Stomach smooth muscle (tissue), 2 donors: ENCODE data around the gene PDIA5.

Source experiments
- H3K27ac ChIP-seq: one replicate; pipeline ENCODE4 v1.7.0; 2013; ENCODE audit warnings: mild to moderate bottlenecking, low read length, inconsistent platforms
- H3K27me3 ChIP-seq, 2 donors: one replicate each; pipeline ENCODE4 v1.7.0; 2013; ENCODE audit warnings: low read length in 2 of 2; ENCODE audit not compliant: insufficient read depth in 2 of 2, control insufficient read depth in 1 of 2
- H3K36me3 ChIP-seq, 2 donors: one replicate each; pipeline ENCODE4 v1.7.0; 2013; ENCODE audit warnings: low read length in 2 of 2; ENCODE audit not compliant: control insufficient read depth in 2 of 2, insufficient read depth in 2 of 2
- H3K4me1 ChIP-seq: one replicate; pipeline ENCODE4 v1.7.0; 2013; ENCODE audit warnings: low read length; ENCODE audit not compliant: control insufficient read depth, insufficient read depth
- H3K4me3 ChIP-seq, 2 donors: one replicate each; pipeline ENCODE4 v1.7.0; 2013; ENCODE audit warnings: low read length in 2 of 2
- H3K9ac ChIP-seq, 2 donors: one replicate each; pipeline ENCODE4 v1.7.0; 2013; ENCODE audit warnings: low read length in 2 of 2, mild to moderate bottlenecking in 1 of 2
- H3K9me3 ChIP-seq, 2 donors: one replicate each; pipeline ENCODE4 v1.7.0; 2013; ENCODE audit warnings: low read length in 2 of 2; ENCODE audit not compliant: control insufficient read depth in 2 of 2
- donor health status: healthy.
- donor health status: Pancreatic carcinoma.

The PDIA5 gene

GRCh38 chr3:123058505-123058904, 8.3 kb upstream of the PDIA5 start:
- Histone ChIP-seq H3K27ac (no peak overlapping the region), H3K36me3 (no peaks in the 10 kb centered on the region), H3K4me3 (no peak overlapping the region), H3K4me1 (no peaks in the 10 kb centered on the region), H3K9me3 (no peaks in the 10 kb centered on the region), H3K27me3 (no peaks in the 10 kb centered on the region), H3K9ac (no peak overlapping the region)

- Histone ChIP-seq H3K27me3 (no peaks in the 10 kb centered on the region), H3K9ac (no peak overlapping the region), H3K27ac (no peak overlapping the region), H3K4me1 (no peaks in the 10 kb centered on the region), H3K9me3 (no peaks in the 10 kb centered on the region), H3K36me3 (no peaks in the 10 kb centered on the region), H3K4me3 (no peak overlapping the region)
These were observed 6.8 kb upstream of the PDIA5 start for GRCh38 chr3:123060054-123060453.

GRCh38 chr3:123061856-123062255, 5.0 kb upstream of the PDIA5 start:
- Histone ChIP-seq H3K27me3 (no peaks in the 10 kb centered on the region), H3K27ac (no peak overlapping the region), H3K36me3 (no peaks in the 10 kb centered on the region), H3K9me3 (no peaks in the 10 kb centered on the region), H3K4me1 (peaks cover 4% of the 10 kb centered on the region), H3K4me3 (no peak overlapping the region), H3K9ac (no peak overlapping the region)

GRCh38 chr3:123063034-123063433, 3.8 kb upstream of the PDIA5 start:
- no peak overlapping the region for H3K9ac ChIP-seq
- H3K4me1 ChIP-seq, result peaks cover 13% of the 10 kb centered on the region
- no peak overlapping the region for H3K4me3 ChIP-seq
- H3K27ac ChIP-seq, result no peak overlapping the region
- H3K36me3 ChIP-seq, result no peaks in the 10 kb centered on the region
- H3K27me3 ChIP-seq, result no peaks in the 10 kb centered on the region
- no peaks in the 10 kb centered on the region for H3K9me3 ChIP-seq

- H3K4me3 ChIP-seq, result no peak overlapping the region
- H3K9ac ChIP-seq, result no peak overlapping the region
- H3K27ac ChIP-seq, result no peak overlapping the region
- H3K9me3 ChIP-seq, result no peaks in the 10 kb centered on the region
- H3K4me1 ChIP-seq, result peaks cover 16% of the 10 kb centered on the region
- no peaks in the 10 kb centered on the region for H3K36me3 ChIP-seq
- no peaks in the 10 kb centered on the region for H3K27me3 ChIP-seq
These were observed 2.3 kb upstream of the PDIA5 start for GRCh38 chr3:123064506-123064905.

- H3K27ac ChIP-seq, result no peak overlapping the region
- peaks cover 16% of the 10 kb centered on the region for H3K4me1 ChIP-seq
- no peaks in the 10 kb centered on the region for H3K36me3 ChIP-seq
- H3K4me3 ChIP-seq, result no peak overlapping the region
- H3K27me3 ChIP-seq, result no peaks in the 10 kb centered on the region
- H3K9me3 ChIP-seq, result no peaks in the 10 kb centered on the region
- H3K9ac ChIP-seq, result no peak overlapping the region
These were observed 1.9 kb upstream of the PDIA5 start for GRCh38 chr3:123064914-123065313.

GRCh38 chr3:123066599-123066895, 278 bp upstream of the PDIA5 start:
- Histone ChIP-seq H3K36me3 (no peaks in the 10 kb centered on the region), H3K9ac (peak overlapping the region; percentile 36 to 47), H3K27ac (no peak overlapping the region), H3K4me3 (peak overlapping the region; percentile 85), H3K9me3 (no peaks in the 10 kb centered on the region), H3K4me1 (peaks cover 16% of the 10 kb centered on the region), H3K27me3 (no peaks in the 10 kb centered on the region)

- Histone ChIP-seq H3K27me3 (no peaks in the 10 kb centered on the region), H3K9ac (peak overlapping the region; percentile 62 to 68), H3K4me3 (peak overlapping the region; percentile 85), H3K9me3 (no peaks in the 10 kb centered on the region), H3K27ac (no peak overlapping the region), H3K36me3 (no peaks in the 10 kb centered on the region), H3K4me1 (peaks cover 16% of the 10 kb centered on the region)
These were observed 1.1 kb downstream of the PDIA5 start for GRCh38 chr3:123067689-123068600.

GRCh38 chr3:123068601-123069381, 2.0 kb downstream of the PDIA5 start:
- Histone ChIP-seq H3K36me3 (no peaks in the 10 kb centered on the region), H3K9ac (no peak overlapping the region), H3K27me3 (no peaks in the 10 kb centered on the region), H3K4me3 (peak overlapping the region in 1 of 2 donors; percentile 85), H3K27ac (no peak overlapping the region), H3K4me1 (peaks cover 16% of the 10 kb centered on the region), H3K9me3 (no peaks in the 10 kb centered on the region)

GRCh38 chr3:123070510-123070909, 3.7 kb downstream of the PDIA5 start:
- H3K4me1 ChIP-seq, result peaks cover 16% of the 10 kb centered on the region
- H3K27me3 ChIP-seq, result no peaks in the 10 kb centered on the region
- H3K4me3 ChIP-seq, result no peak overlapping the region
- H3K27ac ChIP-seq, result no peak overlapping the region
- no peaks in the 10 kb centered on the region for H3K9me3 ChIP-seq
- H3K9ac ChIP-seq, result no peak overlapping the region
- H3K36me3 ChIP-seq, result no peaks in the 10 kb centered on the region

- Histone ChIP-seq H3K4me1 (peaks cover 17% of the 10 kb centered on the region), H3K27me3 (no peaks in the 10 kb centered on the region), H3K36me3 (no peaks in the 10 kb centered on the region), H3K9ac (no peak overlapping the region), H3K4me3 (no peak overlapping the region), H3K9me3 (no peaks in the 10 kb centered on the region), H3K27ac (no peak overlapping the region)
These were observed 4.3 kb downstream of the PDIA5 start for GRCh38 chr3:123071146-123071545.
